K562 (cell line): ENCODE measurements around the gene FUNDC2. TPM values are rescaled to one million over a fixed set of nuclear protein-coding genes. Genes with fewer than 3 reads are reported as not detected.

Experiments used
- ATAC-seq: fragments of 200-7000 bp; cut with Tn5 transposase; 3 replicates; pipeline ENCODE4 v1.9.1; 2020; ENCODE audit warnings: moderate library complexity
- BruUV-seq: library from RNA; stranded (reverse); fragments of 400-500 nt; replicated peaks from 2 replicates; lab custom pipeline; 2021; lab: Mats Ljungman, UMichigan
- CTCF ChIA-PET: fragments of 300-600 bp; formaldehyde crosslinking; extraction: SDS; loops from one replicate; lab custom pipeline; 2021; ENCODE audit warnings: low intra/inter-chr PET ratio; lab: Yijun Ruan, JAX
- POLR2A ChIA-PET: fragments of 300-600, 350-650 bp; sonication (Branson Sonifier 250); formaldehyde crosslinking; extraction: SDS; loops from one replicate; lab custom pipeline; 2021; ENCODE audit warnings: antibody characterized with exemption, inconsistent platforms; lab: Yijun Ruan, JAX
- DNase-seq, 4 experiments: peaks; one replicate each; pipeline versions ENCODE4 v3.0.0 to v3.0.0-alpha.2; 2011 to 2018; ENCODE audit warnings: low spot score in 3 of 4, mixed read lengths in 3 of 4; ENCODE audit errors: extremely low read depth in 1 of 4
- FAIRE-seq: peaks from 2 replicates; lab custom pipeline; 2011; peaks lifted over from hg19 to GRCh38; lab: Jason Lieb, UNC
- H2AFZ ChIP-seq: 2 replicates; pipeline ENCODE4 v1.6.0; 2011; ENCODE audit warnings: low read depth, low read length, control low read depth, inconsistent platforms
- H3K27ac ChIP-seq: fragments of 200-600 bp; 3 replicates; pipeline ENCODE4 v1.8.0; 2011; ENCODE audit warnings: low read depth, mild to moderate bottlenecking, control low read depth, inconsistent platforms, low read length, moderate library complexity, mixed read lengths; ENCODE audit errors: extremely low read depth
- H3K27me3 ChIP-seq, 2 experiments: fragments of 300-600 bp in 1 of 2; 2 replicates in 1 of 2; 3 replicates in 1 of 2; pipeline versions ENCODE4 v1.6.0 to v1.8.0; 2011; ENCODE audit warnings: inconsistent platforms in 2 of 2, low read length in 2 of 2, mild to moderate bottlenecking in 1 of 2, mixed read lengths in 1 of 2, moderate library complexity in 1 of 2; ENCODE audit not compliant: control insufficient read depth in 2 of 2, insufficient read depth in 2 of 2
- H3K36me3 ChIP-seq: fragments of 300-600 bp; 3 replicates; pipeline ENCODE4 v1.8.0; 2011; ENCODE audit warnings: mild to moderate bottlenecking, low read length, inconsistent platforms; ENCODE audit not compliant: control insufficient read depth, insufficient read depth
- H3K4me1 ChIP-seq, 2 experiments: fragments of 200-600 bp in 1 of 2; replicated peaks in 1 of 2; 2 replicates in 1 of 2; 3 replicates in 1 of 2; pipeline versions ENCODE4 v1.5.1 to v1.8.0; 2011; ENCODE audit warnings: inconsistent platforms in 2 of 2, low read length in 2 of 2, mild to moderate bottlenecking in 1 of 2, mixed read lengths in 1 of 2, moderate library complexity in 1 of 2; ENCODE audit not compliant: control insufficient read depth in 2 of 2, insufficient read depth in 2 of 2
- H3K4me2 ChIP-seq: 2 replicates; pipeline ENCODE4 v1.6.1; 2011; ENCODE audit warnings: low read length, control low read depth, inconsistent platforms, mixed read lengths; ENCODE audit not compliant: insufficient read depth
- H3K4me3 ChIP-seq: fragments of 200-600 bp; sonication (generic), shearing (Covaris generic); 2 replicates; pipeline ENCODE4 v1.5.1; 2016; ENCODE audit warnings: control low read depth, inconsistent platforms
- H3K79me2 ChIP-seq: fragments of 200-600 bp; 3 replicates; pipeline ENCODE4 v1.8.0; 2011; ENCODE audit warnings: low read length, inconsistent platforms; ENCODE audit not compliant: control insufficient read depth, insufficient read depth
- H3K9ac ChIP-seq, 2 experiments: 2 replicates each; pipeline versions ENCODE4 v1.6.0 to v1.6.1; 2011; ENCODE audit warnings: low read depth in 2 of 2, low read length in 2 of 2, control low read depth in 1 of 2, inconsistent platforms in 1 of 2, mild to moderate bottlenecking in 1 of 2, mixed read lengths in 1 of 2; ENCODE audit not compliant: insufficient read depth in 1 of 2
- H3K9me1 ChIP-seq: one replicate; pipeline ENCODE4 v1.6.0; 2011; ENCODE audit warnings: inconsistent platforms, mild to moderate bottlenecking, low read length, moderate library complexity; ENCODE audit not compliant: control insufficient read depth, insufficient read depth
- H3K9me3 ChIP-seq: replicated peaks from 2 replicates; pipeline ENCODE4 v1.5.1; 2011; ENCODE audit warnings: low read depth, low read length, inconsistent platforms; ENCODE audit not compliant: control insufficient read depth, insufficient read depth
- H4K20me1 ChIP-seq: replicated peaks from 2 replicates; pipeline ENCODE4 v1.6.1; 2011; ENCODE audit warnings: low read length, inconsistent platforms, mixed read lengths; ENCODE audit not compliant: control insufficient read depth, insufficient read depth
- EP300 ChIP-seq: IDR thresholded peaks from 2 replicates; pipeline ENCODE4 v1.6.1; 2012; ENCODE audit warnings: low read length, improper control_type of control experiment
- KAT7 ChIP-seq: sonication (generic); formaldehyde crosslinking; IDR thresholded peaks from 2 replicates; pipeline ENCODE4 v1.8.0; 2022; ENCODE audit warnings: missing genetic modification reagents, mild to moderate bottlenecking, borderline replicate concordance
- KAT8 ChIP-seq: fragments of 450-650 bp; IDR thresholded peaks from 2 replicates; pipeline ENCODE4 v1.6.1; 2016; ENCODE audit warnings: low read depth, mild to moderate bottlenecking
- MEF2A ChIP-seq: IDR thresholded peaks from 2 replicates; pipeline ENCODE4 v1.6.1; 2011; ENCODE audit warnings: low read depth, mild to moderate bottlenecking, low read length, moderate library complexity; ENCODE audit not compliant: control insufficient read depth
- PKNOX1 ChIP-seq: fragments of 450-650 bp; IDR thresholded peaks from 2 replicates; pipeline ENCODE4 v1.6.1; 2016
- POLR2AphosphoS5 ChIP-seq: IDR thresholded peaks from 2 replicates; pipeline ENCODE4 v1.6.1; 2011; ENCODE audit warnings: mild to moderate bottlenecking, low read depth, low read length, moderate library complexity; ENCODE audit not compliant: control insufficient read depth, insufficient read depth
- RBM34 ChIP-seq: fragments of 200-400 bp; formaldehyde crosslinking; IDR thresholded peaks from 2 replicates; pipeline ENCODE4 v1.6.1; 2018; ENCODE audit warnings: low read length, borderline replicate concordance; ENCODE audit not compliant: insufficient read depth
- TAF1 ChIP-seq: IDR thresholded peaks from 2 replicates; pipeline ENCODE4 v1.6.1; 2011; ENCODE audit warnings: mild to moderate bottlenecking, low read length, moderate library complexity; ENCODE audit not compliant: insufficient read depth, control insufficient read depth, severe bottlenecking; ENCODE audit errors: extremely low read depth
- ZNF551 ChIP-seq: fragments of 250-450 bp; sonication (Bioruptor Pico); IDR thresholded peaks from 2 replicates; pipeline ENCODE4 v1.5.0; 2021; ENCODE audit warnings: mild to moderate bottlenecking, moderate library complexity
- WGBS: fragments of 100-300 bp; shearing (Covaris generic); methylation state at CpG from one replicate; pipeline ENCODE4 v1.1.6; 2016; ENCODE audit warnings: low coverage, mixed read lengths; ENCODE audit not compliant: insufficient coverage; ENCODE audit errors: missing lambda C conversion rate; 5-methylcytosine and 5-hydroxymethylcytosine counted together
- in situ Hi-C: fragments of 300-500 bp; cut with MboI; formaldehyde crosslinking; loops from 4 replicates; pipeline ENCODE4 v1.15.0; 2018; ENCODE audit warnings: inconsistent platforms, mixed read lengths
- intact Hi-C: fragments of 100-400 bp; cut with micrococcal nuclease; formaldehyde crosslinking; loops from 2 replicates; pipeline ENCODE4 v1.14.2; 2022
- polyA plus RNA-seq, 8 experiments: library from polyadenylated mRNA; depleted of rRNA in 4 of 8; stranded (reverse) in 5 of 8; unstranded in 3 of 8; fragments of >200 nt; fragmentation: Nextera tagmentation in 2 of 8; fragmentation: Illumina TruSeq in 1 of 8; extraction: Ambion mirVana in 2 of 8; extraction: Trizol in 1 of 8; gene quantifications; 2 replicates each; pipeline versions ENCODE4 v1.2.1 to v1.2.3, GENCODE V29; 2011 to 2014; ENCODE audit warnings: inconsistent platforms in 1 of 8, missing spikeins in 1 of 8
- total RNA-seq, 7 experiments: library from RNA; depleted of rRNA in 6 of 7; stranded (reverse); fragments of >200 nt in 6 of 7; fragmentation: Illumina TruSeq in 2 of 7; extraction: Trizol in 2 of 7; gene quantifications; 2 replicates each; pipeline versions ENCODE4 v1.2.1 to v1.2.3, GENCODE V29; 2011 to 2021; ENCODE audit warnings: low replicate concordance in 1 of 7
- TF ChIP-seq, protein P1 (sequence below): fragments of 450-650 bp; IDR thresholded peaks from 2 replicates; pipeline ENCODE4 v1.6.1; 2016; ENCODE audit warnings: low read depth, mild to moderate bottlenecking, moderate library complexity
- TF ChIP-seq, protein P2 (sequence below), 2 experiments: fragments of 450-650 bp in 1 of 2; sonication (generic) in 1 of 2; formaldehyde crosslinking in 1 of 2; IDR thresholded peaks; 2 replicates each; pipeline versions ENCODE4 v1.7.1 to v1.9.0; 2016 to 2022; ENCODE audit warnings: inconsistent platforms in 1 of 2, mild to moderate bottlenecking in 1 of 2, missing genetic modification reagents in 1 of 2

FUNDC2 gene
- total and polyA plus RNA-seq, 9 of the 15 experiments (the other 6 are each of a cell fraction or from before 2014, with no cell fraction given) = 50.6 to 235 (median 123) TPM

DNA sequence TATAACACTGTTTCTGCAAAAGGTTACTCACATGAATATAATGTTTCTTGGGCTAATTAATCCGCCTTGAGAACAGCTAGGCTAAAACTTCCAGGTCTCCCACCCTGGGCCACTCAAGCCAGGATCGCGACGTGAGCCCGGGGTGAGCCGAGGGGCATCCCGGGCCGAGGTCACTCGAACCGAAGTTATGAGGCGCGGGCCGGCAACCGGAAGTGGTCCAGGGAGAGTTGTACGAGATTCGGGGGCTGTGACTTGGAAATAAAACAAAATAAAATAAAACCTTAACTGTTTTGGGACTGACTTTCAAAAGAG lies 44.0 kb downstream of the FUNDC2 start:
- in situ Hi-C loops = no loop called here
- peaks cover 29% of the 10 kb centered on the region for H3K36me3 ChIP-seq
- H3K9me3 ChIP-seq = no peaks in the 10 kb centered on the region
- peak overlapping the region; percentile 71 for H3K4me3 ChIP-seq
- H3K9me1 ChIP-seq = no peaks in the 10 kb centered on the region
- peak overlapping the region; percentile 92 for H2AFZ ChIP-seq
- BruUV-seq = no TSS peak
- intact Hi-C loops = loop anchor here (2.0 to 5.0 kb wide), 2 partner anchors 146 to 308 kb away; partner anchors contain the start of genes DKC1 and VBP1
- peak overlapping the region; percentile 79 for H3K4me2 ChIP-seq
- ChIA-PET POLR2A (interaction anchor here (0.9 kb wide), 1 partner anchor 34 kb away, joined by 3 read pairs; no protein-coding TSS in a partner anchor), CTCF (interaction anchor here (0.7 kb wide), 1 partner anchor 43 kb away, joined by 3 read pairs; no protein-coding TSS in a partner anchor)
- peak in 2 of 4 experiments; percentile 36 for DNase-seq
- no peaks in the 10 kb centered on the region for H3K27me3 ChIP-seq
- no peak for FAIRE-seq
- H3K27ac ChIP-seq = peak overlapping the region; percentile 80
- ATAC-seq = peak; percentile 37
- peak overlapping the region; percentile 75 to 94 for H3K9ac ChIP-seq
- H4K20me1 ChIP-seq = no peaks in the 10 kb centered on the region
- WGBS = 1% methylated on average over 16 of the region's 16 CpGs
- H3K79me2 ChIP-seq = peaks cover 69% of the 10 kb centered on the region
- peaks cover 4 to 11% of the 10 kb centered on the region in 2 experiments; a peak in 4 of 5 replicates for H3K4me1 ChIP-seq
- TF ChIP-seq, protein P1, sequence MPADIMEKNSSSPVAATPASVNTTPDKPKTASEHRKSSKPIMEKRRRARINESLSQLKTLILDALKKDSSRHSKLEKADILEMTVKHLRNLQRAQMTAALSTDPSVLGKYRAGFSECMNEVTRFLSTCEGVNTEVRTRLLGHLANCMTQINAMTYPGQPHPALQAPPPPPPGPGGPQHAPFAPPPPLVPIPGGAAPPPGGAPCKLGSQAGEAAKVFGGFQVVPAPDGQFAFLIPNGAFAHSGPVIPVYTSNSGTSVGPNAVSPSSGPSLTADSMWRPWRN = 0 out of 2 replicates have a peak, but pooled peaks have one; percentile 31
- TF ChIP-seq EP300 (no peak), TAF1 (no peak), RBM34 (no peak), PKNOX1 (no peak), KAT8 (0 out of 2 replicates have a peak, but pooled peaks have one; percentile 22), POLR2AphosphoS5 (no peak), ZNF551 (CRISPR knock-in tag) (no peak), KAT7 (0 out of 2 replicates have a peak, but pooled peaks have one; percentile 30), MEF2A (no peak)
- TF ChIP-seq, protein P2, sequence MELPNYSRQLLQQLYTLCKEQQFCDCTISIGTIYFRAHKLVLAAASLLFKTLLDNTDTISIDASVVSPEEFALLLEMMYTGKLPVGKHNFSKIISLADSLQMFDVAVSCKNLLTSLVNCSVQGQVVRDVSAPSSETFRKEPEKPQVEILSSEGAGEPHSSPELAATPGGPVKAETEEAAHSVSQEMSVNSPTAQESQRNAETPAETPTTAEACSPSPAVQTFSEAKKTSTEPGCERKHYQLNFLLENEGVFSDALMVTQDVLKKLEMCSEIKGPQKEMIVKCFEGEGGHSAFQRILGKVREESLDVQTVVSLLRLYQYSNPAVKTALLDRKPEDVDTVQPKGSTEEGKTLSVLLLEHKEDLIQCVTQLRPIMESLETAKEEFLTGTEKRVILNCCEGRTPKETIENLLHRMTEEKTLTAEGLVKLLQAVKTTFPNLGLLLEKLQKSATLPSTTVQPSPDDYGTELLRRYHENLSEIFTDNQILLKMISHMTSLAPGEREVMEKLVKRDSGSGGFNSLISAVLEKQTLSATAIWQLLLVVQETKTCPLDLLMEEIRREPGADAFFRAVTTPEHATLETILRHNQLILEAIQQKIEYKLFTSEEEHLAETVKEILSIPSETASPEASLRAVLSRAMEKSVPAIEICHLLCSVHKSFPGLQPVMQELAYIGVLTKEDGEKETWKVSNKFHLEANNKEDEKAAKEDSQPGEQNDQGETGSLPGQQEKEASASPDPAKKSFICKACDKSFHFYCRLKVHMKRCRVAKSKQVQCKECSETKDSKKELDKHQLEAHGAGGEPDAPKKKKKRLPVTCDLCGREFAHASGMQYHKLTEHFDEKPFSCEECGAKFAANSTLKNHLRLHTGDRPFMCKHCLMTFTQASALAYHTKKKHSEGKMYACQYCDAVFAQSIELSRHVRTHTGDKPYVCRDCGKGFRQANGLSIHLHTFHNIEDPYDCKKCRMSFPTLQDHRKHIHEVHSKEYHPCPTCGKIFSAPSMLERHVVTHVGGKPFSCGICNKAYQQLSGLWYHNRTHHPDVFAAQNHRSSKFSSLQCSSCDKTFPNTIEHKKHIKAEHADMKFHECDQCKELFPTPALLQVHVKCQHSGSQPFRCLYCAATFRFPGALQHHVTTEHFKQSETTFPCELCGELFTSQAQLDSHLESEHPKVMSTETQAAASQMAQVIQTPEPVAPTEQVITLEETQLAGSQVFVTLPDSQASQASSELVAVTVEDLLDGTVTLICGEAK (IDR thresholded peaks at IDR 0.05) = peak; percentile 37; the same call in 1 of the 2 replicates
- TF ChIP-seq, protein P2 (CRISPR knock-in tag; IDR thresholded peaks at IDR 0.05) = no peak
